ENCODE data around the gene CCR7. TPM values are rescaled to one million over a fixed set of nuclear protein-coding genes. Genes with fewer than 3 reads are reported as not detected.

The CCR7 gene
- total RNA-seq, 4 donors from 2014 or later: 0.12 to 0.95 (median 0.53) TPM; not detected in 1

DNA sequence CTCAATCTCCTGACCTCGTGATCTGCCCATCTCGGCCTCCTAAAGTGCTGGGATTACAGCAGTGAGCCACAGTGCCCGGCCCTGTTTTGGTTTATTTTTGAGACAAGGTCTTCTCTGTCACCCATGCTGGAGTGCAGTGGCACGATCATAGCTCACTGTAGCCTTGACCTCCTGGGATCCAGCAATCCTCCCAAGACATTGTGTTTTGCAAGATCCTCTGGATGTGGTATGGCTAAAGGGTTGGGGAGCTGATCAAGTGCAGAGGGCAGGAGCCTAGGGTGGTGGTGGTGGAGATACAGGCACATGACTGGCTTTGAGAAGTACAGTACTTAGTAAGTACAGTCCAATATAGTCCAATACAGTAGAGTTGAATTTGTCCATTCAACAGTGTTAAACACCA is 47.3 kb downstream of the CCR7 start:
- no peak for TF ChIP-seq POLR2A (IDR thresholded peaks at IDR 0.05)
- TF ChIP-seq, protein P1, sequence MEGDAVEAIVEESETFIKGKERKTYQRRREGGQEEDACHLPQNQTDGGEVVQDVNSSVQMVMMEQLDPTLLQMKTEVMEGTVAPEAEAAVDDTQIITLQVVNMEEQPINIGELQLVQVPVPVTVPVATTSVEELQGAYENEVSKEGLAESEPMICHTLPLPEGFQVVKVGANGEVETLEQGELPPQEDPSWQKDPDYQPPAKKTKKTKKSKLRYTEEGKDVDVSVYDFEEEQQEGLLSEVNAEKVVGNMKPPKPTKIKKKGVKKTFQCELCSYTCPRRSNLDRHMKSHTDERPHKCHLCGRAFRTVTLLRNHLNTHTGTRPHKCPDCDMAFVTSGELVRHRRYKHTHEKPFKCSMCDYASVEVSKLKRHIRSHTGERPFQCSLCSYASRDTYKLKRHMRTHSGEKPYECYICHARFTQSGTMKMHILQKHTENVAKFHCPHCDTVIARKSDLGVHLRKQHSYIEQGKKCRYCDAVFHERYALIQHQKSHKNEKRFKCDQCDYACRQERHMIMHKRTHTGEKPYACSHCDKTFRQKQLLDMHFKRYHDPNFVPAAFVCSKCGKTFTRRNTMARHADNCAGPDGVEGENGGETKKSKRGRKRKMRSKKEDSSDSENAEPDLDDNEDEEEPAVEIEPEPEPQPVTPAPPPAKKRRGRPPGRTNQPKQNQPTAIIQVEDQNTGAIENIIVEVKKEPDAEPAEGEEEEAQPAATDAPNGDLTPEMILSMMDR (IDR thresholded peaks at IDR 0.05): no peak
- peaks cover 9 to 85% (median 51%) of the 10 kb centered on the region in 3 donors for H3K4me1 ChIP-seq
- intact Hi-C loops (cut with DNase I): no loop called here
- DNase-seq: no peak
- 90 to 94% methylated on average over 3 of the region's 4 CpGs for WGBS, 2 donors
- H3K27ac ChIP-seq: peak overlapping the region; percentile 57 to 83 (median 71)
- H3K9me3 ChIP-seq: no peaks in the 10 kb centered on the region
- H3K36me3 ChIP-seq: no peaks in the 10 kb centered on the region
- no peaks in the 10 kb centered on the region for H3K27me3 ChIP-seq
- H3K4me3 ChIP-seq: no peak overlapping the region

DNA sequence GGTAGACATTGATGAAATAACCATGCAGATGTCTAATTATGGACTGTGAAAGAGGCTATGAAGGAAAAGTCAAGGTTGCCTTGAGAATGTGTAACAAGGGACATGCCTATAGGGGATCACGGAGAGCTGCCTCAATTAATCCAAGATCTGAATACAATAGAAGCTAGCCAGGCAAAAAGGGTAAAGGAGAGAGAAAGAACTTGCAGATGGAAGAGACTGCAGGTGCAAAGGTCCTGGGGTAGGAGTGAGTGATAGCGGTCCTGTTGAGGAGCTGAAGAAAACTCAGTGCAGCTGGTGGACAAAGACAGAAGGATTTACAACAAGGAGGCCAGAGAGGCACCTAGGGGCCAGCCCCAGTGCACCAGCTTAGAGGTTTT is 48.0 kb downstream of the CCR7 start:
- H3K27me3 ChIP-seq: no peaks in the 10 kb centered on the region
- no peak overlapping the region for H3K4me3 ChIP-seq
- 63 to 68% methylated on average over 2 of the region's 2 CpGs for WGBS, 2 donors
- no peaks in the 10 kb centered on the region for H3K9me3 ChIP-seq
- no peak for DNase-seq
- no peaks in the 10 kb centered on the region for H3K36me3 ChIP-seq
- intact Hi-C loops (cut with DNase I): no loop called here
- H3K4me1 ChIP-seq: peaks cover 4 to 82% (median 44%) of the 10 kb centered on the region in 3 donors
- no peak for TF ChIP-seq POLR2A (IDR thresholded peaks at IDR 0.05)
- TF ChIP-seq, protein P1 (IDR thresholded peaks at IDR 0.05): no peak
- H3K27ac ChIP-seq: peak overlapping the region; percentile 46 to 73 (median 56)

DNA sequence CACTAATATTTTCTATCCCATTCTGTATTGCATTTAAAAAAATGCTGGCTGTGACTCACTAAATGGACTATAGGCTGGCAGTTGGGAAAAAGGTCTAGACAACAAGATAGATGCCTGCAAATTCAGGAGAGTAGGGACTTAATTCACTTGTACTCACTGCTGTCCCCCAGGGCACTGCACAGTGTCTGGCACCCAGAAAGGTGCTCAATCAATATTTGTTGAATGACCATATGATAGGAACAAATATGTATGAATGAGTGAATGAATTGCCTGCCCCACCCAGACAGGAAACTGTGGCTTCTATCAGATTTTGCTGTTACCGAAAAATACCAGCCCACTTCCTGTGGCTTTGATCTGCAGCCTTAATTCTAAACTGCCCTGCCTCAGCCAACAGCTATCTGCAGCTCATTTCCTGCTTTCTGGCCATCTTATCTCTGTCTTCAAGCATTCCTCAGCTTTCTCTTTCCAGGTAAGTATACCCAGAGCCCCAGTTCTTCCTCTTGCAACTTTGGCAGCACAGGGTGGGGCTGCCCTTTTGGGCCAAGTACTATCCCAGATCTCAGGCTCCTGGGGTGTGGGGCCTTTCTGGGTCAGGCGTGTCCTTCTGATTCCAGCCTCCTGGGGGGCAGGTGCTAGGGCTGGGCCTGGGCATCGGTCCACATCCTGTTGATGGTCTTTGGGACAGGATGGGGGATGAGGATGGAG is 48.5 kb downstream of the CCR7 start:
- no peaks in the 10 kb centered on the region for H3K27me3 ChIP-seq
- TF ChIP-seq, protein P1 (IDR thresholded peaks at IDR 0.05): no peak
- no peak for TF ChIP-seq POLR2A (IDR thresholded peaks at IDR 0.05)
- DNase-seq: no peak
- no peaks in the 10 kb centered on the region for H3K9me3 ChIP-seq
- H3K4me1 ChIP-seq: peaks cover 4 to 79% (median 38%) of the 10 kb centered on the region in 3 donors
- no peaks in the 10 kb centered on the region for H3K36me3 ChIP-seq
- no peak overlapping the region for H3K4me3 ChIP-seq
- intact Hi-C loops (cut with DNase I): no loop called here
- WGBS, 2 donors: 15 to 16% methylated on average over 2 to 3 of the region's 3 CpGs
- H3K27ac ChIP-seq: peak overlapping the region; percentile 46 to 73 (median 56)

DNA sequence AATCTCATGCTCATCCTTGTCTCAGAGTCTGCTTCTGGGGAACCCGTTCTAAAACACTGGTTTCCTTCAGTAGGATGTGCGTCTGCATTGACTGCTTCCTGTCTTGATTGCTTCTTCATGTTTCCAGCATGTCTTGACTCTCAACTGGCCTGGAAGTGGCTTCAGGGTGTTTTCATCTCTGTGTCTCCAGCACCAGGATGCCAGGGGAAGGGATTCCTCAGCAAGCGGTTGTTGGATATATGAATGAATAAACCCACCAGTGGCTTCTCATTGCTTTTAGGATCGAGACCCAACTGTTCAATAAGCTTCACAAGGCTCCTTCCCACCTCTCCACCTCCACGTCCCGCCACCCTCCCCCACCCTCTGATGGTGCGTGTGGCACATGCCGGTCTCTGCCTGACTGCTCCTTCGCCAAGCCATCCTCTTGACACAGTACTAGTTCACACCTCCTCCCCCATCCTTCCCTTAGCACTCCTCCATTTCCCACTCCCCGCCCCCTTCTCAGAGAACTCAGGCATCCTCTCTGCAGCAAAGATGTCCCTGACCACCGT is 49.7 kb downstream of the CCR7 start:
- DNase-seq: no peak
- Histone ChIP-seq H3K27ac (no peak overlapping the region), H3K27me3 (no peaks in the 10 kb centered on the region), H3K36me3 (no peaks in the 10 kb centered on the region), H3K4me3 (no peak overlapping the region), H3K9me3 (no peaks in the 10 kb centered on the region), H3K4me1 (peaks cover 0 to 79% (median 33%) of the 10 kb centered on the region in 3 donors)
- 69 to 83% methylated on average over 9 to 11 of the region's 11 CpGs for WGBS, 2 donors
- intact Hi-C loops (cut with DNase I): no loop called here
- no peak for TF ChIP-seq POLR2A (IDR thresholded peaks at IDR 0.05)

DNA sequence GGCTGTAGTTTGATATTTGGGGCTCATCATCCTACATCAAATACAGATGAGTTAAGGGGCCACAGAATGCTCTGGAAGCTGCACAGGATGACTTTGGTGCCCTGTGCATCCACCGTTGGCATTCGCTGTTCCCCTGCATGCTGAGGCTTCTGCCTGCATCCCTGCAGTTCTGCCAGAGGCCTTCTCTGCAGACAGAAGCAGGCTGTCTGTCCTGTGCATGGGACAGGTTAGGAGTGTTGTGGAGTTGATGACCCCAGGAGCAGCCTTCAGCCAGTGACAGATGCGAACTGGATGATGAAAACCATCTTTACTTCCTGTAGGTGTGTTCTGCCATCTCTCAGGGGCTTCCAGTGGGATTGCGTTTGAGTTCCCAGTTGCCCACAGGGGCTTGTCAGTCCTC is 50.3 kb downstream of the CCR7 start:
- Histone ChIP-seq H3K36me3 (no peaks in the 10 kb centered on the region), H3K4me3 (no peak overlapping the region), H3K27me3 (no peaks in the 10 kb centered on the region), H3K4me1 (peaks cover 0 to 78% (median 36%) of the 10 kb centered on the region in 3 donors), H3K27ac (no peak overlapping the region), H3K9me3 (no peaks in the 10 kb centered on the region)
- TF ChIP-seq, protein P1 (IDR thresholded peaks at IDR 0.05): no peak
- TF ChIP-seq POLR2A (IDR thresholded peaks at IDR 0.05): no peak
- WGBS, 2 donors: 69 to 89% methylated on average over 1 to 4 of the region's 4 CpGs
- intact Hi-C loops (cut with DNase I): no loop called here
- DNase-seq: no peak
